Endothelial cell of umbilical vein (primary cell): ENCODE measurements around the gene BCAR3. TPM values are rescaled to one million over a fixed set of nuclear protein-coding genes. Genes with fewer than 3 reads are reported as not detected.

Experiments
- BruUV-seq: library from RNA; stranded (reverse); fragments of 400-500 nt; replicated peaks from 2 replicates; lab custom pipeline; 2021; lab: Mats Ljungman, UMichigan
- CTCF ChIA-PET: fragments of 300-600, 350-600 bp; sonication (Branson Sonifier 250); formaldehyde crosslinking; loops from one replicate; lab custom pipeline; 2021; ENCODE audit warnings: antibody characterized with exemption, inconsistent platforms; lab: Charles Lee
- POLR2A ChIA-PET: fragments of 300-600, 350-600 bp; sonication (Branson Sonifier 250); formaldehyde crosslinking; loops from one replicate; lab custom pipeline; 2021; ENCODE audit warnings: antibody characterized with exemption, inconsistent platforms; lab: Charles Lee
- DNase-seq: peaks from one replicate; pipeline ENCODE4 v3.0.0-alpha.2; 2011; ENCODE audit warnings: low read depth, low spot score
- FAIRE-seq: peaks from 2 replicates; lab custom pipeline; 2011; peaks lifted over from hg19 to GRCh38; lab: Jason Lieb, UNC
- H2AFZ ChIP-seq: 2 replicates; pipeline ENCODE4 v1.6.0; 2012; ENCODE audit warnings: low read depth, low read length, control low read depth, inconsistent platforms
- H3K27ac ChIP-seq: 2 replicates; pipeline ENCODE4 v1.5.1; 2011; ENCODE audit warnings: low read depth, mild to moderate bottlenecking, control low read depth, low read length, moderate library complexity; ENCODE audit not compliant: insufficient read depth
- H3K27me3 ChIP-seq, 2 experiments: 2 replicates each; pipeline versions ENCODE4 v1.6.0 to v1.6.1; 2011; ENCODE audit warnings: low read length in 2 of 2, mixed read lengths in 1 of 2; ENCODE audit not compliant: control insufficient read depth in 2 of 2, insufficient read depth in 2 of 2
- H3K36me3 ChIP-seq, 2 experiments: 2 replicates in 1 of 2; 3 replicates in 1 of 2; pipeline ENCODE4 v1.5.1; 2011; ENCODE audit warnings: low read length in 2 of 2, mild to moderate bottlenecking in 1 of 2, moderate library complexity in 1 of 2; ENCODE audit not compliant: control insufficient read depth in 2 of 2, insufficient read depth in 2 of 2; ENCODE audit errors: extremely low read depth in 1 of 2
- H3K4me1 ChIP-seq: 3 replicates; pipeline ENCODE4 v1.5.1; 2011; ENCODE audit warnings: mild to moderate bottlenecking, low read length; ENCODE audit not compliant: control insufficient read depth, insufficient read depth; ENCODE audit errors: extremely low read depth
- H3K4me2 ChIP-seq: 2 replicates; pipeline ENCODE4 v1.6.1; 2011; ENCODE audit warnings: low read length, control low read depth, mixed read lengths; ENCODE audit not compliant: insufficient read depth
- H3K4me3 ChIP-seq, 3 experiments: fragments of 200-600 bp in 1 of 3; sonication (generic), shearing (Covaris generic) in 1 of 3; replicated peaks in 1 of 3; 2 replicates each; pipeline ENCODE4 v1.5.1; 2011 to 2016; ENCODE audit warnings: control low read depth in 3 of 3, low read length in 3 of 3, mild to moderate bottlenecking in 2 of 3, inconsistent platforms in 1 of 3, low read depth in 1 of 3, moderate library complexity in 1 of 3; ENCODE audit not compliant: insufficient read depth in 1 of 3
- H3K79me2 ChIP-seq: 2 replicates; pipeline ENCODE4 v1.6.0; 2012; ENCODE audit warnings: low read length, inconsistent platforms; ENCODE audit not compliant: control insufficient read depth, insufficient read depth
- H3K9ac ChIP-seq: replicated peaks from 2 replicates; pipeline ENCODE3; 2011; ENCODE audit warnings: low read length, control low read depth; ENCODE audit not compliant: insufficient read depth; ENCODE audit errors: extremely low read depth
- H3K9me1 ChIP-seq: replicated peaks from 3 replicates; pipeline ENCODE4 v1.6.0; 2011; ENCODE audit warnings: mild to moderate bottlenecking, low read length; ENCODE audit not compliant: control insufficient read depth, insufficient read depth; ENCODE audit errors: extremely low read depth
- H3K9me3 ChIP-seq: replicated peaks from 2 replicates; pipeline ENCODE4 v1.5.1; 2012; ENCODE audit warnings: low read length, inconsistent platforms; ENCODE audit not compliant: control insufficient read depth, insufficient read depth
- H4K20me1 ChIP-seq: replicated peaks from 2 replicates; pipeline ENCODE3; 2011; ENCODE audit warnings: mild to moderate bottlenecking, low read length; ENCODE audit not compliant: control insufficient read depth, insufficient read depth; ENCODE audit errors: extremely low read depth
- EZH2 ChIP-seq: IDR thresholded peaks from 2 replicates; pipeline ENCODE4 v1.6.1; 2012; ENCODE audit warnings: borderline replicate concordance, low read depth, mild to moderate bottlenecking, moderate library complexity, low read length, inconsistent platforms; ENCODE audit not compliant: severe bottlenecking
- GATA2 ChIP-seq: IDR thresholded peaks from 2 replicates; pipeline ENCODE4 v1.7.0; 2011; ENCODE audit warnings: low read depth, mild to moderate bottlenecking, moderate library complexity, mixed read lengths, low read length; ENCODE audit not compliant: insufficient read length, insufficient read depth
- MAX ChIP-seq: IDR thresholded peaks from 2 replicates; pipeline ENCODE4 v1.6.1; 2011; ENCODE audit not compliant: insufficient read depth, insufficient read length
- MYC ChIP-seq: IDR thresholded peaks from one replicate; pipeline ENCODE4 v1.6.1; 2011; ENCODE audit warnings: mild to moderate bottlenecking, low read depth, low read length
- POLR2AphosphoS5 ChIP-seq: IDR thresholded peaks from 2 replicates; pipeline ENCODE4 v1.6.1; 2012; ENCODE audit warnings: low read depth, mild to moderate bottlenecking, control low read depth, low read length, moderate library complexity; ENCODE audit not compliant: insufficient read depth
- dilution Hi-C: fragments of 300-500 bp; cut with MboI; formaldehyde crosslinking; loops from one replicate; pipeline ENCODE4 v1.15.0; 2019; ENCODE audit warnings: low sequenced_read_pairs; ENCODE audit not compliant: extremely low pct_ligation_motif_present
- intact Hi-C: fragments of 100-400 bp; cut with micrococcal nuclease; formaldehyde crosslinking; loops from one replicate; pipeline ENCODE4 v1.10.0; 2022
- polyA plus RNA-seq, 4 experiments: library from polyadenylated mRNA; depleted of rRNA in 3 of 4; stranded (reverse) in 3 of 4; unstranded in 1 of 4; fragments of >200 nt; gene quantifications; 2 replicates each; pipeline versions ENCODE4 v1.2.1 to v1.2.3, GENCODE V29; 2011 to 2012; ENCODE audit warnings: missing spikeins in 1 of 4
- total RNA-seq: library from RNA; stranded (reverse); gene quantifications from 2 replicates; pipeline ENCODE4 v1.2.3, GENCODE V29; 2021

BCAR3 gene
- total and polyA plus RNA-seq, 2 donors (not counting 3 experiments of a cell fraction or from before 2014, with no cell fraction given), result 17.5 to 32.9 TPM

DNA sequence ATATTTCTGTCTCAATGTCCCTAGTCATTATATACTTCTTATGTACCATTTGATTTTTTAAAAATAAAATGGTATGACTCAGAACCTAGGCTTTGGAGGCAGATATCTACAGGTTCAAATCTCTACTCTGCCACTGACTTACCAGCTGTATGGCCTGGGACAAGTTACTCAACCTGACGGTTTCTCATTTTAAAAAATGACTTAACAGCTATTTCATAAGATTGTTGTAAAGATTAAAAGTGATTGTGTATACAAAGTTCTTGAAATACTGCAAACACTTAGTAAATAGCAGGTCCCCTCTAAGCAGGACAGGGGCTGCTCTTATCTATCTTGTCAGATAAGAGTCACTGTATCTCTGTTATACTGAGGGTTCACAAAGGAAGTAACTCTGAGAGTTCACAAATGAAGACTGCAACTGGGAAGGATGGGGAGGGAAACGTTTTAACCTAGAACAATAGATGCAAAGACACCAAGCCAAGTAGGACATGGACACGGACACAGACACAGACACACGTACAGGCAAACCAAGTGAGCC lies 2.6 kb downstream of the BCAR3 start:
- CTCF ChIA-PET, result interaction anchor here (0.6 to 5.7 kb wide), 10 partner anchors 10 to 167 kb away, joined by 3 to 122 read pairs (median 4); no protein-coding TSS in a partner anchor
- no peaks in the 10 kb centered on the region for H3K9me3 ChIP-seq
- DNase-seq (no peak), FAIRE-seq (peak; percentile 12)
- no peaks in the 10 kb centered on the region for H3K9me1 ChIP-seq
- peak overlapping the region; percentile 82 for H3K4me2 ChIP-seq
- peak overlapping the region; percentile 97 for H3K9ac ChIP-seq
- H3K4me3 ChIP-seq, result peak overlapping the region in 1 of 3 experiments; percentile 72
- peak overlapping the region; percentile 84 for H3K27ac ChIP-seq
- dilution Hi-C loops, result no loop called here
- peaks cover 80% of the 10 kb centered on the region for H3K79me2 ChIP-seq
- BruUV-seq, result no TSS peak
- TF ChIP-seq MYC, result no peak
- TF ChIP-seq GATA2, result no peak
- TF ChIP-seq POLR2AphosphoS5, result no peak
- peaks cover 0 to 7% of the 10 kb centered on the region in 2 experiments for H3K36me3 ChIP-seq
- POLR2A ChIA-PET, result no interaction called here
- H3K27me3 ChIP-seq, result no peaks in the 10 kb centered on the region
- H4K20me1 ChIP-seq, result peaks cover 2% of the 10 kb centered on the region
- H2AFZ ChIP-seq, result no peak overlapping the region
- peaks cover 57% of the 10 kb centered on the region for H3K4me1 ChIP-seq
- intact Hi-C loops, result no loop called here

- ChIA-PET POLR2A (no interaction called here), CTCF (interaction anchor here (0.6 to 5.7 kb wide), 12 partner anchors 9 to 168 kb away, joined by 3 to 122 read pairs (median 4); no protein-coding TSS in a partner anchor)
- peaks cover 62% of the 10 kb centered on the region for H3K4me1 ChIP-seq
- H4K20me1 ChIP-seq, result peaks cover 2% of the 10 kb centered on the region
- H3K27me3 ChIP-seq, result no peaks in the 10 kb centered on the region
- H3K9me1 ChIP-seq, result no peaks in the 10 kb centered on the region
- intact Hi-C loops, result no loop called here
- FAIRE-seq, result peak; percentile 44
- no peak overlapping the region for H3K4me3 ChIP-seq
- DNase-seq, result no peak
- peaks cover 0 to 7% of the 10 kb centered on the region in 2 experiments for H3K36me3 ChIP-seq
- H3K79me2 ChIP-seq, result peaks cover 83% of the 10 kb centered on the region
- no peak overlapping the region for H3K9ac ChIP-seq
- peak overlapping the region; percentile 82 for H3K4me2 ChIP-seq
- H3K9me3 ChIP-seq, result no peaks in the 10 kb centered on the region
- H2AFZ ChIP-seq, result no peak overlapping the region
- BruUV-seq, result no TSS peak
- dilution Hi-C loops, result no loop called here
- H3K27ac ChIP-seq, result peak overlapping the region; percentile 84
- TF ChIP-seq MYC, result no peak
- TF ChIP-seq MAX, result no peak
- TF ChIP-seq EZH2, result no peak
- TF ChIP-seq POLR2AphosphoS5, result no peak
These were observed 3.1 kb downstream of the BCAR3 start for GRCh38 chr1:93678491-93678890.
